ENCODE results near the gene REEP1. TPM values are rescaled to one million over a fixed set of nuclear protein-coding genes. Genes with fewer than 3 reads are reported as not detected.

REEP1 gene
- total RNA-seq: 100 to 1,000 TPM in 1 of 2 donors, 1 to 10 TPM in 1; 6.6 to 224 TPM

DNA sequence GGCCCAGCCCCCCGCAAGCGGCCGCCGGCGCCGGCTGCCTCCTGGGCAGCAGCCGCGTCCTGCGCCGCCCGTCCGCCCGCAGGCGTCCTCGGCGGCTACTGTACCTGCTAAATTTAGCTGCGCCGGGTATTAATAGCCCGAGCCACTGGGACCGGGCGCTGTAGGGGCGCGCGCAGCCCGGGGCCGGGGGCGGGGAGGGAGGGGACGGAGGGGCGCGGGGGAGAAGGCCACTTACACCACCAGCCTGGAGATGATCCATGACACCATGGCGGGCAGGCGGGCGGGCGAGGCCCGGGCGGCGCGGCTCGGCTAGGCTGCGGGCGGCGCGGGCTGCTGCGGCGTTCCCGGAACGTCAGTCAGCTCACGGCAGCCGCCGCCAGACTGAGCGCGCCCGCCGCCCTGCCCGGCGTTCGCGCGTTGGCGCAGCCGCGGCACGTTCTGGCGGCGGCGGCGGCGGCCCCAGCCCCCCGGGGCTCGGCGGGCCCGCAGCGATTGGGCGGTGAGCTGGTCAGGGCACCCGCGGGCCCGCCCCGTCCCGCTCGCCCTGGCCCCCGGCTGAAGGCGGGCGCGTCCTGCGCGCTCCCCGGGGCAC lies at the start of gene REEP1:
REEP1 (minus strand) TSS at position 383 of the 592 bp plus-strand sequence; CDS start at position 267, 116 bp downstream.
- intact Hi-C loops (cut with DNase I): loop anchor here (5.0 to 10.0 kb wide), 2 partner anchors 35 to 113 kb away; no protein-coding TSS in a partner anchor
- DNase-seq (ENCODE audit: low spot score): no peak
- H3K4me3 ChIP-seq: peak within 1 kb of the TSS; percentile 35 to 46
- H3K9me3 ChIP-seq: no peaks in the 10 kb centered on the region
- H3K36me3 ChIP-seq: no peaks in the 10 kb centered on the region
- H3K27me3 ChIP-seq (replicated peaks; ENCODE audit: insufficient read depth): no peaks in the 10 kb centered on the region
- under 1% methylated on average over 30 of the region's 87 CpGs for WGBS
- TF ChIP-seq, protein P1, sequence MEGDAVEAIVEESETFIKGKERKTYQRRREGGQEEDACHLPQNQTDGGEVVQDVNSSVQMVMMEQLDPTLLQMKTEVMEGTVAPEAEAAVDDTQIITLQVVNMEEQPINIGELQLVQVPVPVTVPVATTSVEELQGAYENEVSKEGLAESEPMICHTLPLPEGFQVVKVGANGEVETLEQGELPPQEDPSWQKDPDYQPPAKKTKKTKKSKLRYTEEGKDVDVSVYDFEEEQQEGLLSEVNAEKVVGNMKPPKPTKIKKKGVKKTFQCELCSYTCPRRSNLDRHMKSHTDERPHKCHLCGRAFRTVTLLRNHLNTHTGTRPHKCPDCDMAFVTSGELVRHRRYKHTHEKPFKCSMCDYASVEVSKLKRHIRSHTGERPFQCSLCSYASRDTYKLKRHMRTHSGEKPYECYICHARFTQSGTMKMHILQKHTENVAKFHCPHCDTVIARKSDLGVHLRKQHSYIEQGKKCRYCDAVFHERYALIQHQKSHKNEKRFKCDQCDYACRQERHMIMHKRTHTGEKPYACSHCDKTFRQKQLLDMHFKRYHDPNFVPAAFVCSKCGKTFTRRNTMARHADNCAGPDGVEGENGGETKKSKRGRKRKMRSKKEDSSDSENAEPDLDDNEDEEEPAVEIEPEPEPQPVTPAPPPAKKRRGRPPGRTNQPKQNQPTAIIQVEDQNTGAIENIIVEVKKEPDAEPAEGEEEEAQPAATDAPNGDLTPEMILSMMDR (IDR thresholded peaks at IDR 0.05): no peak
- no peak for TF ChIP-seq POLR2A (IDR thresholded peaks at IDR 0.05)
- H3K27ac ChIP-seq: no peak within 1 kb of the TSS
- H3K4me1 ChIP-seq (replicated peaks): no peaks in the 10 kb centered on the region

DNA sequence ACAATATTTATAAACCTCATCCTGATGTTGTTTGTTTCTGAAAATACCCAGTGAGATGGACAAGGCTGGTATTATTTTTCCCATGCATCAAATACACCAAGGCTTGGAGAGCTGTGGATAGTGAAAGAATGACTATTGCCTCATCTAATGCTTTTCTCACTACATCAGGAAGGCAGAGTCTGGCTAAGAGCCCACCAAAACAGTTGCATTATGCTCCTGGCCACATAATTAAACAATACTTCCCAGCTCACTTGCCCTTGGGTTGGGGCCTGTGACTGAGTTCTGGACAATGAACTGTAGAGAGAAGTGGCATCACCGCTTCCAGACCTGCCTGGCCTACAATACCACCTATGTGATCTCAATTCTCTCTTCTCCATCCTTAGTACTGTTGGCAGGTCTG lies 46.4 kb upstream of the REEP1 start:
- H3K9me3 ChIP-seq: no peaks in the 10 kb centered on the region
- H3K4me3 ChIP-seq: no peak overlapping the region
- no peaks in the 10 kb centered on the region for H3K27me3 ChIP-seq (replicated peaks; ENCODE audit: insufficient read depth)
- intact Hi-C loops (cut with DNase I): no loop called here
- 97% methylated on average over 1 of the region's 1 CpG for WGBS
- no peaks in the 10 kb centered on the region for H3K4me1 ChIP-seq (replicated peaks)
- no peak overlapping the region for H3K27ac ChIP-seq
- TF ChIP-seq, protein P1 (IDR thresholded peaks at IDR 0.05): no peak
- no peak for TF ChIP-seq POLR2A (IDR thresholded peaks at IDR 0.05)
- no peak for TF ChIP-seq POLR2AphosphoS5 (IDR thresholded peaks at IDR 0.05)
- DNase-seq (ENCODE audit: low spot score): no peak
- H3K36me3 ChIP-seq: no peaks in the 10 kb centered on the region

DNA sequence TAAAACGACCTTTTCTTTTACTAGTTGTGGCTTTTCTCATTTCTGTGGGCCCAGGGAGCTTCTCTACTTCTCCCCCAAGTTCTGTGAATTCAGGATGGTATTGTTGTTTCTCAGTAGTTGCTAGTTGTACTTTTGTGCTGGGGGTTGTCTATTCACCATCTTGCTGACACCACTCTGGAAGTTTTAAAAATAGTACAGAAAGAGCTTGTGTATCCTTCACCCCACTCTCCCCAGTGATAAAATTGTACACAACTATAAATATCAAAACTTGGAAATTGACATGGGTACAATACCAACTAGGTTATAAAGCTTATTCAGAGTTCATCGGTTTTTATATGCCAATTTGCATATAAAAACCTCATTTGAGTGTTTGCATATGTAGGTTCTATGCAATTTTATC lies 45.3 kb upstream of the REEP1 start:
- no peak overlapping the region for H3K4me3 ChIP-seq
- no peak overlapping the region for H3K27ac ChIP-seq
- H3K27me3 ChIP-seq (replicated peaks; ENCODE audit: insufficient read depth): no peaks in the 10 kb centered on the region
- no peaks in the 10 kb centered on the region for H3K9me3 ChIP-seq
- no peak for TF ChIP-seq POLR2A (IDR thresholded peaks at IDR 0.05)
- DNase-seq (ENCODE audit: low spot score): no peak
- no peaks in the 10 kb centered on the region for H3K4me1 ChIP-seq (replicated peaks)
- 63% methylated on average over 2 of the region's 2 CpGs for WGBS
- intact Hi-C loops (cut with DNase I): no loop called here
- no peaks in the 10 kb centered on the region for H3K36me3 ChIP-seq

DNA sequence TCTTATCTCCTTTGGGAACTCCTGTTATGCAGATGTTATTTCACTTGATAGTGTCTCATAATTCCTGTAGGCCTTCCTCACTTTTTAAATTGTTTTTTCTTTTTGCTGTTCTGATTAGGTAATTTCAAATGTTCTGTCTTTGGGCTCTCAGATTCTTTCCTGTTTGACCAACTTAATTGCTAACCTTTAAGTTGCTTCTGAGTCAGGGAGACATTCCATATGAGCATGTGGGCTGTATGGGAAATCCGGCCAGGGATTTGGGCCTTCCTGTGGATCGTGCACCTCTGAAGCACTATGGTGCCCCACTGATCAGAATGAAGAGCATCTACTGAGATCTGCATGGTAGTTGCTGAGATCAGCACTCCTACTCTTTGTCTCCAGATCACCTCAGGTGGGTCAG lies 44.7 kb upstream of the REEP1 start:
- Histone ChIP-seq H3K4me1 (replicated peaks) (no peaks in the 10 kb centered on the region), H3K4me3 (no peak overlapping the region), H3K36me3 (no peaks in the 10 kb centered on the region), H3K27ac (no peak overlapping the region), H3K27me3 (replicated peaks; ENCODE audit: insufficient read depth) (no peaks in the 10 kb centered on the region), H3K9me3 (no peaks in the 10 kb centered on the region)
- intact Hi-C loops (cut with DNase I): no loop called here
- DNase-seq (ENCODE audit: low spot score): no peak
- TF ChIP-seq POLR2AphosphoS5 (IDR thresholded peaks at IDR 0.05): no peak
- TF ChIP-seq POLR2A (IDR thresholded peaks at IDR 0.05): no peak
- TF ChIP-seq, protein P1 (IDR thresholded peaks at IDR 0.05): no peak
- WGBS: 93% methylated on average over 2 of the region's 2 CpGs

DNA sequence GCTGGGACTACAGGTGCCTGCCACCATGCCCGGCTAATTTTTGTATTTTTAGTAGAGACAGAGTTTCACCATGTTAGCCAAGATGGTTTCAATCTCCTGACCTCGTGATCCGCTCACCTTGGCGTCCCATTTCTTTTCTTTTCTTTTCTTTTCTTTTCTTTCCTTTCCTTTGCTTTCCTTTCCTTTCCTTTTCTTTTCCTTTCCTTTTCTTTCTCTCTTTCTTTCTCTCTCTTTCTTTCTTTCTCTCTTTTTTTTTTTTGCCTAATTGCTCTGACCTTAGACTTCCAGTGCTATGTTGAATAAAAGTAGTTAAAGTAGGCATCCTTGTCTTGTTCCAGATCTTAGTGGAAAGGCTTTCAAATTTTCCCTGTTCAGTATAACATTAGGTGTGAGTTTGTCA lies 41.0 kb upstream of the REEP1 start:
- no peak for DNase-seq (ENCODE audit: low spot score)
- 87% methylated on average over 4 of the region's 4 CpGs for WGBS
- TF ChIP-seq, protein P1 (IDR thresholded peaks at IDR 0.05): no peak
- no peak for TF ChIP-seq POLR2A (IDR thresholded peaks at IDR 0.05)
- TF ChIP-seq POLR2AphosphoS5 (IDR thresholded peaks at IDR 0.05): no peak
- Histone ChIP-seq H3K4me1 (replicated peaks) (no peaks in the 10 kb centered on the region), H3K27ac (no peak overlapping the region), H3K36me3 (no peaks in the 10 kb centered on the region), H3K27me3 (replicated peaks; ENCODE audit: insufficient read depth) (no peaks in the 10 kb centered on the region), H3K4me3 (no peak overlapping the region), H3K9me3 (no peaks in the 10 kb centered on the region)
- intact Hi-C loops (cut with DNase I): no loop called here
